Inflammatory macrophage treated with lipopolysaccharide for 4 hours (primary cell): ENCODE measurements around the gene NEDD4L.

Source experiments
- DNase-seq: peaks from one replicate; pipeline ENCODE4 v3.0.0-alpha.2; 2020

Gene NEDD4L

GRCh38 chr18:58300867-58301266 lies 256.8 kb downstream of the NEDD4L start:
- DNase-seq = no peak

DNA sequence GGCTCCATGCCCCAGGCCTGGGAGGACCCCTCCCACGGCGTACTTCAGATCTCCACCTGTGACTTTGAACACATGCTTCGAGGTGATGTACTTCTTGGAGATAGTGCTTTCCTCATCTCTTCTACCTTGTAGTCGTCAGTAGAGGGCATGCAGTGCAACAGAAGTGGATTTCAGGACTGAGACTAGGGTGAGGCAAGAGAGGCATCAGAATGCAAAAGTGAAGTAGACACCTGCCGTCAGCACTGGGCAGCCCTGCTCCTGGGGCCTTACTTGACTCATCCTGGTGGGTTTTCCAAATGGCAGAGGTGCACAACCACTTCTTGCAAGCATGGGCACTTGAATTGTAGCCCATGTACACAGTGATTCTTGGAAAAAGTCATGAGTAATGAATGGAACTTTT lies 258.8 kb downstream of the NEDD4L start:
- DNase-seq = no peak

- peak; percentile 70 for DNase-seq
Measured at GRCh38 chr18:58303363-58303762, 259.3 kb downstream of the NEDD4L start.

- no peak for DNase-seq
Measured at GRCh38 chr18:58305792-58306191, 261.8 kb downstream of the NEDD4L start.

GRCh38 chr18:58307441-58307840 lies 263.4 kb downstream of the NEDD4L start:
- no peak for DNase-seq

DNA sequence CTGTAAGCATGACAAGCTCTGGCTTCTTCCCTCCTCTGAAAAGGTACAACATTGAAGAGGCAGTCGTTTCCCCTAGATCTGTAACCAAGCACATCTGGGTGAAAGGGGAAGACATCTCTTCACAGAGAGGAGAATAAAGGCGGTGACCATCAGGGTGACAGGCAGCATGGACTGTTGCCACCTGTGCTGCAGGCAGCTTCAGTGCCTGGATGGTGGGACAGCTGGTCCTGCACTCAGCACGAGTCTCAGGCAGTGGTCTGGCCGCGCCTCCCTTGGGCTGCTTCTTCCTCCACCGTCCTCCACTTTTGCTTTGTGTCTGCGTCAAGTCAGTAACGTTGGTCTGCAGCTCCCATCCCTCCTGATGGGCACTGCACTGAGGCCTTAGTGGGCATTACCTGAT lies 264.4 kb downstream of the NEDD4L start:
- no peak for DNase-seq

GRCh38 chr18:58309099-58309498 lies 265.1 kb downstream of the NEDD4L start:
- DNase-seq = no peak

DNA sequence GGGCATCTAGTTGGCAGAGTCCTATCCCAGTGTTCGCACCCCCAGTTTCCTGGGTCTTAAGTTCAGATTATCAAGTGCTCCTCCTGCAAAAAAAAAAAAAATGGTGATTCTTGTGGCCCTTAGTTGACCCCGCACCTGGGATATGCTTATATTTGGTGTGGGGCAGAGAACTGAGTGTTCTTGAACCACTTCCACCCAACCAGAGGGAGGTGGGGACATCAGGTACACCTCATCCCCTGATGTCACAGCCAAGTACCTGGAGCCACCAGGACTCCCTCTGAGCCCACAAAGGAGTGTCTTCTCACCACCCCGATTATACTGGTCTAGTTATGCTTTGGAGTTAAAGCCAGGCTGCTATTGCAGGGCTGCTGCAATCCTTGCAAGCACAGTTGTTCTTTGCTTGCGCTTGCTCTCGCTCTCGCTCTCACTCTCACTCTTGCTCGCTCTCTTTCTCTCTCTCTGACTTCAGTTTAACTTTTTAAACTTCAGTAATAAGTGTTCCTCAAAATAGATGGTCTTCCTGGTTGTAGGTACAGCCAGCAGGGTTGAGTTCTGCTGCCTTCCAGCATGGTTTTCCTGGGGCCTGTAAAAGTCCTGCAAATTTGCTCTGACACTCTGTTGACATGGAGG lies 265.7 kb downstream of the NEDD4L start:
- DNase-seq = no peak

- no peak for DNase-seq
Measured at GRCh38 chr18:58310517-58310916, 266.5 kb downstream of the NEDD4L start.

DNA sequence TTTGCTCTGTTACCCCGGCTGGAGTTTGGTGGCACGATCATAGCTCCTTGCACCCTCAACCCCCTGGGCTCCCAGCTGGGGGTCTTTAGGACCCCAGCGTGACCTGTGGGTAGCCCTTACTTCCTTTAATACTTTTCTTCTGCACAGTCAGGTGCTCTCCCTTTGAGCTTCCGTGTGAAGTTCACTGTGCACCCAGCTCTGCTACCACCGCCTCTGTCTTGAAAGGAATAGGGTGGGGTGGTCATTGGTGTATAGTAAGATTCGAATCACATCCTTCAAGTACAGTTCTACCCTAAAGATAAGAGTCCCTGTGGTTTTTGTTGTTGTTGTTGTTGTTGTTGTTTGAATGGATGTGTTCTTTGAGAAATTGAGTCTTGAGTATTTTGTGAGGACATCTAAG lies 267.4 kb downstream of the NEDD4L start:
- DNase-seq = no peak

- DNase-seq = no peak
Measured at GRCh38 chr18:58313491-58314032, 269.5 kb downstream of the NEDD4L start.

GRCh38 chr18:58314284-58314683 lies 270.3 kb downstream of the NEDD4L start:
- DNase-seq = peak; percentile 97

DNA sequence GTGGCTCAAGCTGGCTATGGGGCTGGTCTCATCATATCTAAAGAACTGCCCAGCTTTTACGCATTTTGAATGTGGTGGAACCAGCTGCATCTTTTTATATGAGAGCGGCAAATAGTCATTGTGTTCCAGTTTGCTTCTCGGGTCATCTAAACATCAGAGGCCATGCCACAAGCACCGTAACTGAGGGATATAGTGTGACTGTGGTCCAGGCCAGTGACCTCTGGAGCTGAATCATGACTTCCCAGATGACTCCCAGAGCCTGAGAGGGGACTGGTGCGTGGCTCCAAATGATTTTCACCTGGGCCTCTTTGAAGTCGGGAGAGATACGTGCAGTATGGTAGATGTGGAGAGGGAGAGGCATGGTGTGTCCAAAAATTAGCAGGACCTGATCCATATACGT lies 271.0 kb downstream of the NEDD4L start:
- DNase-seq = no peak

- DNase-seq = no peak
Measured at GRCh38 chr18:58315739-58316215, 271.8 kb downstream of the NEDD4L start.

DNA sequence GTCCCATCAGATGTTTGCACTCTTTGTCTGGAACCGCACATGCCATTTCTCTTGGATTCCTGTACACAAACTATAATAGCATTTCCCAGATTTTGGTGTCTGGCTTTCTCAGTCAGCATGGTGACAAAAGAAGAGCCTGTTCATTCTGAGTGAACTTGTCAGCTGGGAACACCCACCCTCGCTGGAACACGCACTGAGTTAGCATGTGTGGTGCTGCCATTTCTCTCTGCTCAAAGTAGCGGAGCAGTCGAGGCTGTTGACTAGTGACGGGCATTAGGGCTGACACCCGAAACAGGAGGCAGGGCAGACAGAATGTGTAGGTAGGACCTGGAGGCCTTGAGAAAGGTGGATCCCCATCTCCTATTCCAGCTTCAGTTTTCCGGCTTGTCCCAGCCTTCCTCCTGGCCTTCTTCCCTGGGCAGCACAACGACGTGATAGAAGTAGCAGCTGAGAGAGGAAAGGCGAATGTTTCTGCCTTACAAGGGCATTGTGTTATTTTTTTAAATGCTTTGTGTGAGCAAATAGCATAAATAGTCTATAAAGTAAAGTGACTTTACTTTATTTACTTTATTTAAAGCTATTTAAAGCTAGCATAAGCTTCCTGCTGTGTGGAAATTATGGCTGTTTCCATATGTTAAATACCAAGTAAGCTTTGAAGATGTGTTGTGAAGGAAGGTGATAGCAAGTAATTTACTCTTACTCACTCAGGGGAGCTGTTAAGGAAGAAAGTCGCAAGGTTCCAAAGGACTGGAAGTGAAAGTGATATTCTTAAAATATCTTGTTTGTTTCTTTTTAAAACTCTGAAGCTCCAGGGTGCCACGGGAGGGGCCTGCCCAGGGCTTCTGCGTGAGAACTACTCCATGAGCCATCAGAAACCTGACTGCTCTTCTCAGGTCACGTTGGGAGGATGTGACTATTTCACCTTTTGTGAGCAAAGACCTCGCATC lies 272.6 kb downstream of the NEDD4L start:
- DNase-seq = peak; percentile 25

DNA sequence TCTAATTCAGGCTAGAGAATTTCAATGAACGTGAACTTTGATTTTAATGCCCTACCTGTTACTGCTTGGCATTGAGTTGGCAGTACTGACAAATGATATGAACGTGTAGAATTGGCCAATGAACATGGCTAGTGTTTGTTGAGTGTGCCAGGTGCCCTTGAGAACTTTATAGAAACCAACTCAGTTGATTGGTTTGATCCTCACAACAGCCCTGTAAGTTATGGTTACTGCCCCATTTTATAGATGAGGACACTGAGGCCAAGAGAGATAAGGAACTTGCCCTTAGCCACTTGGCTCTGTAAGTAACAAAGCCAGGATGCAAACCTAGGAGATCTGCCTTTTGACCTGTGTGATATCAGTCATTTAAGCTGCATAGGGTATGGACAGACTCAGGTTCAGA lies 275.7 kb downstream of the NEDD4L start:
- no peak for DNase-seq

GRCh38 chr18:58320907-58321561 lies 277.0 kb downstream of the NEDD4L start:
- no peak for DNase-seq

DNA sequence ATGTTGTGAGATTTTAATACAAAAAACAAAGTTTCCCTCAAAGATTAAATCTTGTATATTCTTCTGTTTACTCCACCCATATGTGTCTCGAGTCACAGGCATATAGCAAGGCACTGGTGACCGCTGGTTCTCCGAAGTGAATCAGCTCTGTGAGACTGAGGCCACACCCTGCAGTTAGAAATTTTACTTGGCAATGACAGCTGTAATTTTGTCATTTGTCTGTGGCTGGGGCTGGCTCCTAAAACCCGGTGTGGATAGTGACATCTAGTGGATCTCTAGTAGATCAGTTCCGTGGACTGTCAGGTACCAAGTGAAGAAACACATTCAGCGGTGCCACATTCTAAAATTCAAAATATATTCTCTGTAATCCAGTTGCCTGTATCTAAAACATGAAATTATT lies 278.0 kb downstream of the NEDD4L start:
- peak; percentile 96 for DNase-seq

DNA sequence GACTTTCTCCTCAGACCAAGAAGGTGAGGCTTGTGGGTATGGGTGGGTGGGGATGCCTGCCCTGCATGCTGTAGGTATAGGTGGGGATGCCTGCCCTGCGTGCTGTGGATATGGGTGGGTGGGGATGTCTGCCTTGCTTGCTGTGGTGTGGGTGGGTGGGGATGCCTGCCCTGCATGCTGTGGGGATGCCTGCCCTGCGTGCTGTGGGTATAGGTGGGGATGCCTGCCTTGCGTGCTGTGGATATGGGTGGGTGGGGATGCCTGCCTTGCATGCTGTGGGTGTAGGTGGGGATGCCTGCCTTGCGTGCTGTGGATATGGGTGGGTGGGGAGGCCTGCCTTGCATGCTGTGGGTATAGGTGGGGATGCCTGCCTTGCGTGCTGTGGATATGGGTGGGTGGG lies 278.4 kb downstream of the NEDD4L start:
- no peak for DNase-seq

- DNase-seq = no peak
Measured at GRCh38 chr18:58323866-58324762, 280.1 kb downstream of the NEDD4L start.

DNA sequence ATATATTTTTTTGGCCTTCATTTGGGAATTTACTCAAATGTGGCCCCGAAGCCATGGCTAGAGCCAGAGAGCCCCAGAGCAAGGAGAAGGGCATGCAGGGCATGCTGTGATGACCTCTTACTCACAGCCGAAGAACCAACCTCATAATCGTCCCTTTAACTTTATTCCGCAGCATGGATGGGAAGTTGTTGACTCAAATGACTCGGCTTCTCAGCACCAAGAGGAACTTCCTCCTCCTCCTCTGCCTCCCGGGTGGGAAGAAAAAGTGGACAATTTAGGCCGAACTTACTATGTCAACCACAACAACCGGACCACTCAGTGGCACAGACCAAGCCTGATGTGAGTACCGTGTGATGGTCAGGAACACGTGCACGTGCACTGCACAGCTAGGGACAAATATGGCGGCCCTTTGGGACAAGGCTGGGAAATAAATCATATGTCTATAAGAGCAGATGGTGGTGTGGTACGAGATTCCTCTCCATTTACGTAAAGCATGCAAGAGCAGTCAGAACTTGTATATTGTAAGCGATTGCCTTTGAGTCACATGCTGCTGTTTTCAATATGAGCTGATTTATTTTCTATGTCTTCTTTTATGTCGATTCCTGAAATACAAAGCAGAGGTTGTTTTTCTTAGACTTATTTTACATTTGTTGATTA lies 280.9 kb downstream of the NEDD4L start:
- peak; percentile 27 for DNase-seq

- no peak for DNase-seq
Measured at GRCh38 chr18:58325494-58325893, 281.5 kb downstream of the NEDD4L start.
